ENCODE data around the gene NPHP4.
"Not testable (repeated sequence)": the region's sequence is repeated elsewhere in the genome, so short reads cannot be mapped to it uniquely, and the experiment has no call there.

Gene NPHP4

DNA sequence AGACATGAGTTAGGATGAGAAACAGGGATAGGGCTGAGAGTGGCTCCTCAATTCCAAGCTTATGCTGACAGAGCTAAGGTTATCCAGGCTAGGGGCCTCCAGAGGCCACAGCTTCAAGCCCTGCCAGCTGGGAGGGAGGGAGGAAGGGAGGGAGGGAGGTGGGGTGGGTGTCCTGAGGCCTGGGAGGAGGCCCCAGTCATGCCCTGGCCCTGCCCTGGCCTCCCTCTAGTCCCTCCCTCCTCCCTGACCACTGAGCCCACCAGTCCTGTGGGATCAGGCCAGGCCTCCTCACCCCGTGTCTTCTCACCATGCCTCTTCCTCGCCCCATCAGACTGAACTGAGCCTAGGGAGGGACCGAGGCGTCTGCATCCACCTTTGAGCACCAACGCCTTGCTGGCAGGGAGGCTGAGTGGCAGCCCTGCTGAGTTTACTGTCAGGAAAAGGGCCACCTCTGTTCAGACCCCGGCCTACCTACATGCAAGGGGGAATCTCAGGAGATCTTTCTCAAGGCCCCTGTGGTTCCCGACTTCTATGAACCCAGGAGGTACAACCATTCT is 116.1 kb downstream of the NPHP4 start:
- DNase-seq (ENCODE audit: low spot score) = no peak

DNA sequence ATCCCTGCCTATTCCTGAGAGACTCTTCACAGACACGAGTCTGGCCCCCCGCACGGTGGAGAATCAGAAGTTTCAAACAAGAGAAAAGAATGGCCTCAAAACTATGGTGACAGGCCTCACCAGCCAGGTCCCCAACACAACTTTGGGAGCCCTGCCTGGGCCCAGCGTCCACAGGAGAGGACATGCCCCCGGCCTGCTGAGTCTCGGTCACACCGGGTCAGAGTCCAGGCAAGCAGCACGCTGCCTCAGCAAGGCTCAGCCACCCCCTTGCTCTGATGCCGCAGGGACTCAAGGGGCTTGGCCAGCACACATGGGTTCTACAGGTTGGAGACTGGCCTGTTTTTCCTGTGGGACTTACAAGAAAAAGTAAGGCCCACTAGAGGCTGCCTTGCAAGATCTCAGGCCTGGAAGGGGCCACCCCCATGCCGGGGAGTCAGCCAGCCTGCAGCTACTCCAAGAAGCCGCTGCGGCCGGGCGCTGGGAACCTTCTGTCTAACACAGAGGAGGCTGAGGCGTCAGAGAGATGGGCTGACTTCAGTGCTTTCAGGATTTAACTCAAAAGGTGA is 116.8 kb downstream of the NPHP4 start:
- DNase-seq (ENCODE audit: low spot score) = no peak

DNA sequence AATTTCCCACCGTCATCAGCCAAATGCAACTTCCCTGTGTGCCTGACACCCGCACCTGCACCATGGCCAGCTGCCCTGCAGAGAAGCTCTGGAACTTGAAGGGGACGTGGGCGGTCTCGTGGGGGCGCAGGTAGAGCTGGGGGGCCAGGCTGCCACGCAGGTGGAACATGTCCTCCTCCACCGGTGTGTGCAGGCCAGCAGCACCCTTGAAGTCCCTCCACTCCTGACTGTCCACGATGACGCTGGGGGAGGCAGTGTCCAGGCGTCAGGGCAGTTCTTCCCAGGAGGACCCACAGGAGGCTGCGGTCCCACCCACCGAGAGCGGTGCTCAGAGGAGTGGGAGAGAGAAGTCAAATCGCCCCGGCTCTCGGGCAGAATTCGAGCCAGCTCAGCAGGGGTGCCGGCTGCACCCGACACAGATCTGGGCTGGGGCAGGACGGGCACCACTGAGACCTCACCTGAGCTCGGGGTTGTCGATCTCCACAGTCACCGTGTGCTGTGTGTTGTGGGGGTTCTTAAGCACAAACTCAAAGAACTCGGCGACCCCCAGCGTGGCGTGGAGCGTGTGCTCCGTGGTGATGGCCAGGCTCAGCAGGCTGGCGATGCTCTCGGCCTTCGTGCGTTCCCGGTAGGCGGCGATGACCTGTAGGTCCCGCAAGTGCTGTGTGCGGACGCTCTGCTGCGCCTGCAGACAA is 117.7 kb downstream of the NPHP4 start:
- no peak for DNase-seq (ENCODE audit: low spot score)

DNA sequence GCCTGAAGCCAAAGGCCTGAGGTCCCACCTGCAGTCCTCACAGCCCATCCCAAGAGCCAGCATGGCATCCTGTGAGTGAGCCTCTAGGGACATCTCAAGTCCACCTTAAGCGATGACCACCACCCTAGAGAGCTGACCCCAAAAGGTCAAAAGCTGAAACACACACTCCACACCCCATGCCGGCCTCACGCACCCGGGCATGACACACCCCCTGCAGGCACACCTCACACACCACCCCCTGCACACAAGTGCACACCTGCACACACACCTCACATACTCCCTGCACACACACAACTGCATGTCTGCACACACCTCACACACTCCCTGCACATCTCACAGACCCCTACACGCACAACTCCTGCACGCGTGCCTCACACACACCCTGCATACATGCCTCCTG is 118.7 kb downstream of the NPHP4 start:
- no peak for DNase-seq (ENCODE audit: low spot score)

DNA sequence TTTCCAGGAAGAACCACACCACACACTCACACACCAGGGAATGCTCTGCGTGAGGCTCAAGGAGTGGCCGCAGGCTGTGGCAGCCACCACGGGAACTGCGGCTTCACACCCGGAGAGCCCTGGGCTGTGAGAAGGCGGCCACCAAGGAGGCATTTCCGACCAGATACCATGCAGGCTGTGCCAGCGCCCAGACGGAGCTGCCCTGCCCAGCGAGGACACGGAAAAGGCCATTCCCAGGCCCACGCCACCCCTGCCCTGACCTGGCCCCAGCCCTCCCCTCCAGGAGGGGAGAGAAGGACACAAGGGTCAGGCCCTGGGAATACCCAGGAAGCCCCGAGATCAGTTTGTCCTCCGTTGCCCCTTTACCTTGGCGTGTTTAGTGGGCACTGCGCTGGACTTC is 119.3 kb downstream of the NPHP4 start:
- no peak for DNase-seq (ENCODE audit: low spot score)

DNA sequence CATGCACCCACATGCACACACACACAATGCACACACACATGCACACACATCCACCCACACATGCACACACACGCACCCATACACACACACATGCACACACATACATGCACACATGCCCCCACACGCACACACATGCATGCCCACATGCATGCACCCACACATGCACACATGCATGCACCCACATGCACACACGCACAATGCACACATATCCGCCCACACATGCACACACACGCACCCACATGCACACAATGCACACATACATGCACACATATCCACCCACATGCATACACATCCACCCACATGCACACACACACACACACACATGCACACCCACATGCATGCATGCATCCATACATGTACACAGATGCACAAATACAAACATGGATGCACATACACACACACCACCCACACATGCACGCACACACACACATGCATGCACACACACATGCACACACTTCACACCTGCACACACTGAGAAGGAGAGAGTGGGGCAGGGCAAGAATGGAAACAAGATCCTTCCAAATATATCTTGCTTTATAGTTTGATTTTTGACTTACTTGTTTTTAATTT is 123.2 kb downstream of the NPHP4 start:
- DNase-seq (ENCODE audit: low spot score) = no peak

DNA sequence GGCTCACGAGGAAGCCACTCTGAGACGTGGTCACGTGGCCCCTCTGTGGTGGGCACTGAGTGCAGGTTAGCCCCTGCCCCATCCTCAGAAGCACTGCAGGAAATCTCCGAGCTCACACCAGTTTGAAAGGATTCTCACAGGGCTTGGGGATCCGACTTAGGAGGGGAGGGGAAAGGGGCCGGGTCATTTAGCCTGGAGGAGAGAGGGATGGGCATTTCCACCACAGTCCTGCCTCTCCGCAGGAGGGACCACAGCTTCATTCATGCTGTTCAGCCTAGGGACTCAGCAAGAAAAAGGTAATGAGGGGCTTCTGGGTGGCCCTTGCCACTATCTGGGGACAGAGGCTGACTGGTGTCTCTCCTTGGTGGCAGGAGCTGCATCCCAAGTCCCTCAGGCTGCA is 126.5 kb downstream of the NPHP4 start:
- no peak for DNase-seq (ENCODE audit: low spot score)

DNA sequence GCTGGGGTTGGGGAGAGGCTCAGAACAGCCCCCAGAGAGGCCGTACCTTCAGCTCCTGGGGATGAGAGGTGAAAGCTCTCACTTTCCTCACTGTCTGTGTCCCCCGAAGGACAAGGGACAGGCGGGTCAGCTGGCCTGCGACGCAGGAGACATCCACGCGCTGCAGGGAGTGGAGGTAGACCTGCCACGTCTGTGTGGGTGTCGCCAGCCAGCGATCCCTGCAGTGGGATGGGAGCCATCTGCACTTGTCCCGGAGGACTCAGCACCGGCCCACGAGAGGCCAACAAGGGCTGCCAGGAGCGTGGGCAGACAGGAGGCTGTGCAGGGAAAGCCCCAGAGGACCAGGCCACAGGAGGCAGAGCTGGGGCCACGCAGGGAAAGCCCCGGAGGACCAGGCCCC is 127.2 kb downstream of the NPHP4 start:
- no peak for DNase-seq (ENCODE audit: low spot score)

DNA sequence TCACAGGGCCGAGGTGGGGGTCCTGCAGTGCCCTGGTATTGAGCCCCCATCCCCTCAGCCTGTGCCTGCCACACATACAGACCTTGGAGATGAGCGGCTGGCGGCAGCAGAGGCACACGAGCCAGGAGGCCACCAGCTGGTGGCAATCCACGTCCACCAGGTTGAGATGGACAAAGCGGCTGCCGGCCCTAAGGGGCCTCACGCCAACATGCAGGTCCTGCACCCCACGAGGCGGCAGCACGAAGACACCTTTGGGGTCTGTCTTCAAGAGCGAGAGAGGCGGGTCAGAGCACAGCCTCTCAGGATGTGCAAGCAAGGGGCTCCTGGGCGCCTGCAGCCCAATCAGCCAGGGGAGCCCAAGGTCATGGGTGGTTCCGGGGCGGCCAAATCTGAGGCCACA is 128.0 kb downstream of the NPHP4 start:
- DNase-seq (ENCODE audit: low spot score) = no peak

DNA sequence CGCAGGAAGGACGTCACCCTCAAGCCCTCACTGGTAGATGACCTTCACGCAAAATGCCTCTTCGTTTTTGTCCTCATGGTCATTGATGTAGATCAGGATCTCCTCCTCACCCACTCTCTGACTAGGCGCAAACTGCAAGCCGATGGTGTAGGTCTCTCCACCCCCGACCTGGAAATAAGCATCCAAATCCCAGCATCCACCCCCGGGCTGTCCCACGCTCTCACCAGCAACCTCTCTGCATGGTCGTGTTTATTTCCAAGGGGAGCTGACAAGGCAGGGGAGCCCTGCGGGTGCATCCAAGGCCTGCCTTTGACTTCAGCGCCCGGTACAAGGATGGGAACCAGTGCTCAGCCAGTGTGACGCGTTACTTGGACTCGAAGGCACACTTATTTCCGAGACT is 129.0 kb downstream of the NPHP4 start:
- DNase-seq (ENCODE audit: low spot score) = no peak

DNA sequence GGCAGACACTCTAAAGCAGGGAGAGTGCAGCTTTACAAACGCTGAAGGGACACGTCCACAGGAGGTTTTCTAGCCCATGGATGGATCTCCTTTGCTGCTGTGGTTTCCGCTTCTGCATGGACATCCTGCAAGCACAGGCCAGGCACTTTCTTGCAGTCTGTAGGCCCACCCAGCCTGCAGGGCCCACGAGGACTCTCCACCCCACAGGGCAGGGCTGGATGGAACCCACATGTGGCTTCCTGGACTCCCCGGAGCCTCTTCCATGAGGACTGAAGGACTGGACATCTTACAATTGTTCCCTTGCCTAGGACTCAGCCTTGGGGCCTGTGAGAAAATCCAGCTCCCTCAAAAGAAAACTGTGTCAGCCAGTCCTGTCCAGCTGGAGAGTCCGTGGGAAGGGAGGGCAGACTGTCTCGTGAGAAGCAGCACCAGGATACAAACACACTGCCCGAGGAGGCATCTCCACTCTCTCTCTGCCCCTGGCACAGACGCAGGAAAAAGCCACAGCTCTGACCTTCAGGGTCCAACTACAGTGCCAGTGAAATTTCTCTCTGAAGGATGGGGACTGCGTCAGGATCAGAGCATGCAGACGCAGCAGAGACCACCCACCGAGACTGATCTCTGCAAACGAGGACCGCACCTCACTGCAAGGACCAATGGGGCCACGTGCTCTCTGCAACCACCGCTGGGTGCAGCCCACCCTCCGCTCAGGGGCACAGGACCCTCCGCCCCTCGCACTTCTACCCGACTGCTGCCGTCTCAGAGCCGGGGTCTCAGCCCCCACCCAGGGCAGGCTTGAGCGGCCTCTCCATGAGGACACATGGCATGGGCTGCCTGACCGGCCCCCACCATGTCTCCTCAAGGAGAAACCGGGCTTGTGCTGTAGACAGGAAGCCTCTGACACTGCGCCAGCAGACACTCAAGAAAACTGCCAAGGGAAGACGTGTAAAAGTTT is 130.1 kb downstream of the NPHP4 start:
- DNase-seq (ENCODE audit: low spot score) = no peak

DNA sequence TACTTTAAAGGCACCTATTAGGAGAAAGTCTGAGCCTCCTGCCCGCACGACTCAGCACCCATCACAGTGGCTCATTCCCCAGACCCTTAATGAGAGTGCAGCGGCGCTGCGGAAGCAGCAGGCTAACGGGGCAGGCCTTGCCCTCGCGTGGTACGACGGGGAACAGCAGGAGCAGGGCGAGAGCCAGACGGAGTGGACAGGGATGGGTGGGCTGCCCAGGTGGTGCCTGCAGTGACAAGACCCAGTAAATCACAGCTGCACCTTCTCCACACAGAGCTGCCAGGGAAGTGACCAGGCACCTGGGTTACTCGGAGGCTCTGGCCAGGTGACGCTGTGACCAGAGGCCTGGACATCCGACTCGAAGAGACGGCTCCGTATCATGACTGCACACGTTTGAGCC is 131.9 kb downstream of the NPHP4 start:
- DNase-seq (ENCODE audit: low spot score) = no peak

DNA sequence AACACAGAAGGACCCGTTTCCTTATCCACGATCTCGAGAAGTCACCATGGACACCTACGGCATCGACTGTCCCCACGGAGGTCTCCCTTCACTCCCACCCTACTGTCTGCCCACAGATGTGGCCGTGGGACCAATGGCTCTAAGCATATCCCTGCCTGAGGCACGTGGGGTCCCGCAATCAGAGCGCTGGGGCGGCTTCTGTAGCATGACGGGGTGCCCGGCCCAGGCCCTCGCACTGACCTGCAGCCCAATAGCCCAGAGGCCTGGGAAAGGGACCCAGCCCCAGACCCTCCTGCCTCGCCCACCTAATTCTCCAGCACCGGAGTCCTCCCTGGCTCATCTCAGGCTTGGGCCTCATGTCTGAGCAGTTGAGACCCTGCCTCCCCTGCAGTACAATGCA is 132.5 kb downstream of the NPHP4 start:
- no peak for DNase-seq (ENCODE audit: low spot score)

DNA sequence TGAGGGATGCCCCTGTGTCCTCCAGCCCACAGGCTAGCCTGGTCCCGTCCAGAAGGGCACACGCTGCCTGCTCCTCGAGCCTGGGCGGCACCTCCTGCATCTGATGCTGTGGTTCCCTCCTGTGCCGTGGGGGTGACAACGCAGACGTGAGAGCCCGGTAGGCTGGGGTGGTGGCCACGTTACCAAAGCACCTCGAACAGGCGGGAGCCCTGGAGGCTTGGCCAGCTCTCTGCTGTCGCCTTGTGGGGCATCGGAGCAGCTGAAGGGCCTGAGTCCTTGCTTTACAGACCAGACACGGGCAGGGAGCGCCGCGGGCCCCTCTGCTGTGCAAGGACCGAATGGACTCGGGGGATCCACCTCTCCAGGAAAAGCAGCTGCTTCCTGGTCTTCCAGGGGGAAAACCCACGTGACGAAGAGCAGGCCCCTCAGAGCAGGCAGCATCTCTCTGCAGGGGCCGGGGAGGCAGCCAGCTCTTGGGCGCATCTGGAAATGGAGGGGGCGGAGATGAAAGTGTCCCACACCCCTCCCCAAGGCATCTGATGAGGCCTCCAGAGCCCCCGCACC is 133.3 kb downstream of the NPHP4 start:
- DNase-seq (ENCODE audit: low spot score) = no peak

DNA sequence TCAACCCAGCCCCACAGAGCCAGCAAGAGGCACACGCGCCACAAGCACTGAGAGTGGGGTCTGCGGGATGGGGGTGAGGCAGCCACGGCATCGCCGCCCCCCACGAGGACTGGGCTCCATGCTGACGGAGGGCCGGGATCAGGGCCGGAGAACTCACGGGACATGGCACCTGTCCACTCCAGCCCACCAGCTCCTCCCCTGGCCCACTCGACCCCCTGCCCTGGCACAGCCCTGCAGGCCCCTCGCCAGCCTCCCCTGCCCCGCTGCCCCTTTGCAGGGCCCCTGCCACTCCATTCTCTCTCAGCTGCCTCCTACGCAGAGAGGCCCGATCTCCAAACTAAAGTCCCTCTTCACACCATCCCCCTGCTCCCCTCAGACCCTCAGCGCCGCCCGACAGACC is 134.0 kb downstream of the NPHP4 start:
- DNase-seq (ENCODE audit: low spot score) = no peak

DNA sequence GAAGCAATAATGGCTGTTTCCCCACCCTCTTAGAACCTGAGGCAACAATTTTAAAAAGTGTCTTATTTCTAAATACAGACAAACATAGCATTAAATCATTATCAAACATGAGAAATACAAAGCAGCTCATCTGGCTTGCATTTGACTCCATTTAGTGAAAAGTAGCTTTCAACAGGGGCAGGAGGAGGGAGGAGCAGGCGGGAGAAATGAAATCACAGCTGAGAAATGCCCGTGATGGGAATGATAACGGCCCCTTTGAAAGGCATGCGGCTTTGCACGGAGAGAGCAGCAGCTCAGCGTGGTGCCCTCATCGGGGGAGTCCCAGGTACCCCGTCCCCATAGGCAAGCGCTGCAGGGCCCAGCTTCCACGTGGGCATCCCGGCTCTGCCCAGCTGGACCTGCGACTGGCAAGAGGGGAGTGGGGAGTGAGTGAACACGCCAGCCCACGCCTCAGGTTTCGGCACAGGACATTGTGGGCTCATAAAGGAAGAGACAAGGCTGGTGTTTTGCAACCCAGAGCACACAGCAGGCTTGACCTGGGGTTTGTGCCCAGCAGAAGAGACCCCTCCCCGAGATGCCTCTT is 134.6 kb downstream of the NPHP4 start:
- DNase-seq (ENCODE audit: low spot score) = no peak

DNA sequence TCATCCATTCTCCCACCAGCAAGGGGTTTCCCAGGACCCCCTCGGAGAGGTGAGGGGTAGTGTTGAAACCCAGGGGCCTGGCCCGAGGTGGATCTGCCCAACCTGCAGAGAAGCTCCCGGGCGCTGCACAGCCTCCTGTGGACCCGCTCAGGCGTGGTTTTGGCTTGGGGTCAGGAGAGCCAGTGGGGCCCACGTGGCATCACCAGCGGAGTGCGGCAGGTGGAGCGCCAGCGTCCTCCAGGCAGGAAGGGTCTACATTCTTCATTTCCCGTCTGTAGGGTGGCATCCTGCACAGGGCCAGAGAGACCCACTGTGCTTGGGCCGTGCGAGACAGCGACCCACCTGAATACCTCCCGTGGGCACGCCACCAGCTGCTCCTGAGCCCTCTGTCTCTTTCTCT is 135.2 kb downstream of the NPHP4 start:
- DNase-seq (ENCODE audit: low spot score) = no peak

DNA sequence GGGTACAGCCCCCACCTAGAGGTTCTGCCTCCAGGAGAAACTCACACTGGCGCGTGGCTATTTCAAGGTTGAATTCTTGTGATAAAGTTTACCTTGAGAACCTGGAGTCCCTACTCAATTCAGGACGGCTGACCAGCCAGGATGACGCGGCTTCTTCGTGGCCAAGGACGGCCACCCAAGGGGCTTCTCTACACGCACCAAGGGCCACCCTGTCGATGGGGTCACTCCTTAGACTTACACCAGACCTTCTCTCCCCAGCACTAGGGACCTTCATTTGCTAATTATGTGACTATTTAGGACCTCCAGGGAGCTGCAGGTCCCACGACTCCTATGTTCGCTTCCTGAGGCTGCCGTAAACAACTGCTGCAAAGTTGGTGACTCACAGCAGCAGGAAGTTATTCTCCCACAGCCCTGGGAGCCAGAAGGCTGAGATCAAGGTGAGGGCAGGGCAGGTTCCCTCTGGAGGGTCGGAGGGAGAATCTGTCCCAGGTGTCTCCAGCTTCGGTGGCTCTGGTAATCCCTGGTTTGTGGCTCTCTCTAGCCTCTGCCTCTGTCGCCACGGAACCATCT is 135.9 kb downstream of the NPHP4 start:
- DNase-seq (ENCODE audit: low spot score) = peak; percentile 53

DNA sequence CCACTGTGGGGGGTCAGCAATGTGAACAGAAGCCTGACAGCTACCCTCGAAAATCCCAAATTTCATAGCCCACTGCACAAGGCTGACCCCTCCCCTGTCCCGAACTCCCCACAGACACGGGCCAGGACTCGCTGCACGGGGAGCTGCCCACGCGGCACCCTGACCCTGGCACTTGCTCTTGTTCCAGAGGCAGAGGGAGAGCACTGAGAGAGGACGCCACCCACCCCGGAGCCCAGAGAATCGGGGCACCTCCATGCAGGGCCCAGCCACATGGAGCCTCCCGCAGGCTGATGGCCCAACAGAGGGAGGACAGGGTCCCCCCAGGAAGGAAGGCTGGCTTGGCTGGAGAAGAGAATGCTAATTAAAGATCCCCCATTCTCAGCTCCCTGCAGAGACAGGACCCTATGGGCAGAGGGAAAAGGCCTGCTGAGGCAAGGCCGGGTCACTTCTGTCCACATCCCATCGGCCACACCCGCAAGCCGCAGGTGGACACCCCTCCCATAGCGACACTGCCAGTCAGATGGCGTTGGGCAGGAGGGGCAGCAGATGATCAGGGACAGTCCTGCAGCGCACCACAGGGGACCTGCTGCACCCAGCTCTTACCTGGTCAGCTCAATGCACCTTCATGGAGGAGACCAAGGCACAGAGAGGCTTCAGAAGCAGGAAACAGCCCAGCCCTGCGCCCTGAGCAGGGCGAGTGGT is 136.9 kb downstream of the NPHP4 start:
- DNase-seq (ENCODE audit: low spot score) = no peak

DNA sequence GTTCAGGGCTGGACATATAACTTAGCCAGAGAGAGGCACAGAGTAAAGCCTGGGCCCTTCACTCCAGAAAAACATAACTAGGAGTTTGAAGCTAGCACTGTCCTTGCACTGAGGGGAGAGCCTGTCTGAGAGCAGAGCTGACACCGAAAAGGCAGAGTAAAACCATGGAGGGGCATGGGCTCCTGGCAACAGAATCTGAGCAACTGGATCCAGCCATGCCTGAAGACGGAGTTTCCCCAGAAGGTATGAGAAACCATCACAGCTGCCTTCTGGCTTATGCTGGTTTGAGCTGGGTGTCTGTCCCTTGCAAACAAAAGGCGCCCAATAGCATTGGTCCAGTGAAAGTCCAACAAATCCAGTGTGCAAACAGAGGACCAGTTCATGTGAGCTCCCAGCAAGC is 137.5 kb downstream of the NPHP4 start:
- no peak for DNase-seq (ENCODE audit: low spot score)

DNA sequence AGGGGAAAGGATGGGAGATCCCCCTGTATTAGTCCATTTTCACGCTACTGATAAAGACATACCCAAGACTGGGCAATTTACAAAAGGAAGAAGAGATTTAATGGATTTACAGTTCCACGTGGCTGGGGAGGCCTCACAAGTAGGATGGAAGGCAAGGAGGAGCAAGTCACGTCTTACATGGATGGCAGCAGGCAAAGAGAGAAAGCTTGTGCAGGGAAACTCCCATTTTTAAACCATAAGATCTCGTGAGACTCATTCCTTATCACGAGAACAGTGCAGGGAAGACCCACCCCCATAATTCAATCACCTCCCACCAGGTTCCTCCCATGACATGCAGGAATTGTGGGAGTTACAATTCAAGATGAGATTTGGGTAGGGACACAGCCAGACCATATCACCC is 138.4 kb downstream of the NPHP4 start:
- DNase-seq (ENCODE audit: low spot score) = not testable (repeated sequence)

Data from kidney capillary endothelial cell (primary cell).